Measurements from ENCODE around the gene EPX.

- TF ChIP-seq CTCF (IDR thresholded peaks at IDR 0.05; ENCODE audit: insufficient read depth, low read length) (no peak), POLR2AphosphoS5 (IDR thresholded peaks at IDR 0.05; ENCODE audit: low read depth) (no peak)
Observed at GRCh38 chr17:58229881-58230280, 37.4 kb downstream of the EPX start.
